Prostate gland (tissue), 2 donors: ENCODE data around the gene CACNA1A.

Experiments used
- POLR2A ChIP-seq: fragments of 450-650 bp; IDR thresholded peaks from one replicate; pipeline ENCODE4 v1.6.1; 2016; ENCODE audit warnings: antibody characterized with exemption, mild to moderate bottlenecking
- TF ChIP-seq, protein P1 (sequence below), 4 experiments: fragments of 200-600 bp in 2 of 4; fragments of 450-650 bp in 2 of 4; sonication (generic) in 2 of 4; IDR thresholded peaks; 1 replicate in 3 of 4; 2 replicates in 1 of 4; pipeline ENCODE4 v1.5.1; 2016 to 2019; ENCODE audit warnings: antibody characterized with exemption in 4 of 4, mild to moderate bottlenecking in 2 of 4, moderate library complexity in 2 of 4

DNA sequence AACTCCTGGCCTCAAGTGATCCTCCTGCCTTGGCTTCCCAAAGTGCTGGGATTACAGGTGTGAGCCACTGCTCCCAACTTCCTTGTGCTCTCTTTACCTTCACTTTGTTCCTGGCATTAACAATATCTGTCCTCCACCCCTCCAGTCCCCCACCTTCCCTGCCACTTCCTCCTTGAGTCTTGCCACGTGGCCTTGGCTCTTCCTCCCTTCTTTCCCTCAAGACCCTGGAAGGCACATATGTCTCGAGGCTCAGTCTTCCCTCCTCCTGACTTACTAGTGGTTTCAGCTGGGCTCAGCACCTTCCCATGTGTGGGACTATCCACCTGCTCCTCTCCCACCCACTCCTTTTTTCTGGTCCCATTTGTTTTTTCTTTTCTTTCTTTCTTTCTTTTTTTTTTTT is 285.4 kb downstream of the CACNA1A start:
- TF ChIP-seq, protein P1, sequence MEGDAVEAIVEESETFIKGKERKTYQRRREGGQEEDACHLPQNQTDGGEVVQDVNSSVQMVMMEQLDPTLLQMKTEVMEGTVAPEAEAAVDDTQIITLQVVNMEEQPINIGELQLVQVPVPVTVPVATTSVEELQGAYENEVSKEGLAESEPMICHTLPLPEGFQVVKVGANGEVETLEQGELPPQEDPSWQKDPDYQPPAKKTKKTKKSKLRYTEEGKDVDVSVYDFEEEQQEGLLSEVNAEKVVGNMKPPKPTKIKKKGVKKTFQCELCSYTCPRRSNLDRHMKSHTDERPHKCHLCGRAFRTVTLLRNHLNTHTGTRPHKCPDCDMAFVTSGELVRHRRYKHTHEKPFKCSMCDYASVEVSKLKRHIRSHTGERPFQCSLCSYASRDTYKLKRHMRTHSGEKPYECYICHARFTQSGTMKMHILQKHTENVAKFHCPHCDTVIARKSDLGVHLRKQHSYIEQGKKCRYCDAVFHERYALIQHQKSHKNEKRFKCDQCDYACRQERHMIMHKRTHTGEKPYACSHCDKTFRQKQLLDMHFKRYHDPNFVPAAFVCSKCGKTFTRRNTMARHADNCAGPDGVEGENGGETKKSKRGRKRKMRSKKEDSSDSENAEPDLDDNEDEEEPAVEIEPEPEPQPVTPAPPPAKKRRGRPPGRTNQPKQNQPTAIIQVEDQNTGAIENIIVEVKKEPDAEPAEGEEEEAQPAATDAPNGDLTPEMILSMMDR (IDR thresholded peaks at IDR 0.05) = no peak
- no peak for TF ChIP-seq POLR2A
